ENCODE data around the gene JAZF1.

Gene JAZF1

GRCh38 chr7:27948861-27949260, 231.7 kb downstream of the JAZF1 start:
- Histone ChIP-seq H3K4me3 (ENCODE audit: low read length) (no peak overlapping the region), H3K36me3 (ENCODE audit: control insufficient read depth, insufficient read depth, low read length) (no peaks in the 10 kb centered on the region), H3K27ac (ENCODE audit: low read depth, low read length) (no peak overlapping the region), H3K4me1 (ENCODE audit: control insufficient read depth, insufficient read depth, low read length) (peaks cover 38% of the 10 kb centered on the region), H3K27me3 (ENCODE audit: control insufficient read depth, insufficient read depth, low read length) (no peaks in the 10 kb centered on the region), H3K9ac (ENCODE audit: low read length) (no peak overlapping the region)

DNA sequence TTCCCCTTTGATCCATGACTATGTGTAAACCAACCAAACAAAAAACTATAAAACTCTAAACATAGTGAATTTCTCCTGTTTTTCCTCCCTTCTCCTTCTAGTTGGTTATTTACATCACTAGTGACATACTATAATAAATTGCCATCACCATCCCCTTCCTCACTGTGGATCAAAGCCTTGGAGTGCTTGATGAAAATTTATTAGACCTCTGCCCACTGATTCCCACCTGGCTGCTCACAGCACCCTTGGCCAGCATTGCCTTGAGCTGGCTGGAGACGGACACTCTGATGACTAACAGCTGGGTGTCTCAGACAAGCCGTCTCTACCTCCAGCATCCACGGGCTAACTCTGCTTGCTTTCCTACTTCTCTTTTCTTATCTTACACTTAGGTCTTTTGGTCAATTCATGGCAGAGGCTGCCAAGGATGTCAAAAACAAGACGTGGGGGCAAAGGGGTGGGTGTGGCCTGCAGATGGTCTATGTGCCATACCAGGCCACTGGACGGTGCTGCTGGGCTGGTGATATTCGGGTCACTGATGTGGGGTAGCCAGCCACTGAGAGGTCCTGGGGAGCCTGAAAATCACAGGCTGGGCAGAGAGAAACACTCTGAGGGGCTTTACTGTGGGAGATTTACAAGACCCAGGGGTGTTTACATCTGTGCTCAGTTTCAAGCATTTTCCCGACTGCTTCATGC, 232.9 kb downstream of the JAZF1 start:
- Histone ChIP-seq H3K9ac (ENCODE audit: low read length) (no peak overlapping the region), H3K4me1 (ENCODE audit: control insufficient read depth, insufficient read depth, low read length) (peaks cover 38% of the 10 kb centered on the region)

GRCh38 chr7:27946351-27946750, 234.2 kb downstream of the JAZF1 start:
- Histone ChIP-seq H3K9ac (ENCODE audit: low read length) (no peak overlapping the region), H3K4me1 (ENCODE audit: control insufficient read depth, insufficient read depth, low read length) (peaks cover 38% of the 10 kb centered on the region), H3K36me3 (ENCODE audit: control insufficient read depth, insufficient read depth, low read length) (no peaks in the 10 kb centered on the region), H3K4me3 (ENCODE audit: low read length) (no peak overlapping the region), H3K27me3 (ENCODE audit: control insufficient read depth, insufficient read depth, low read length) (no peaks in the 10 kb centered on the region), H3K27ac (ENCODE audit: low read depth, low read length) (peak overlapping the region; percentile 3)

More for the DNA sequence above, 232.9 kb downstream of the JAZF1 start:
- H3K36me3 ChIP-seq (ENCODE audit: control insufficient read depth, insufficient read depth, low read length) = no peaks in the 10 kb centered on the region
- no peaks in the 10 kb centered on the region for H3K27me3 ChIP-seq (ENCODE audit: control insufficient read depth, insufficient read depth, low read length)
- no peak overlapping the region for H3K4me3 ChIP-seq (ENCODE audit: low read length)
- H3K27ac ChIP-seq (ENCODE audit: low read depth, low read length) = no peak overlapping the region

GRCh38 chr7:27945058-27945795, 235.4 kb downstream of the JAZF1 start:
- Histone ChIP-seq H3K4me1 (ENCODE audit: control insufficient read depth, insufficient read depth, low read length) (peaks cover 38% of the 10 kb centered on the region), H3K9ac (ENCODE audit: low read length) (no peak overlapping the region), H3K4me3 (ENCODE audit: low read length) (no peak overlapping the region), H3K36me3 (ENCODE audit: control insufficient read depth, insufficient read depth, low read length) (no peaks in the 10 kb centered on the region), H3K27me3 (ENCODE audit: control insufficient read depth, insufficient read depth, low read length) (no peaks in the 10 kb centered on the region), H3K27ac (ENCODE audit: low read depth, low read length) (peak overlapping the region; percentile 43)

DNA sequence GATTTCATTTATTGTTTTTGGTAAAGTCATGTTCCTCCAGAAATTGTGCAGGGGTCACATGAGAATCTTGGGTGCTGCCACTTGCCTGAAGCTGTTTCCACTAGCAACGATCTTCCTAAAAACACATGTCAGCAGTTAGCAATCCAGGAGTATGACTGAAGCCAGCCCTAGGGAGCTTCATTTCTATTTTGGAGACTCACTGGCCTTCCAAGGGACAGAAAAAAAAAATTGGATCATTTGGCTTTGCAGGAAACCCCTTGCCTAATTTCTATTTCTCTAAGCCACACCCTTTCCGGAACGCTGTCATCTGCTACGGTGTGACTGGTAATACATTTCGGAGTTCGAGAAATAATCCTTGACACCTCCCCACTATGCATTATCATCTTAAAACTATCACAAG, 236.0 kb downstream of the JAZF1 start:
- Histone ChIP-seq H3K4me1 (ENCODE audit: control insufficient read depth, insufficient read depth, low read length) (peaks cover 38% of the 10 kb centered on the region), H3K4me3 (ENCODE audit: low read length) (no peak overlapping the region), H3K27ac (ENCODE audit: low read depth, low read length) (peak overlapping the region; percentile 43), H3K36me3 (ENCODE audit: control insufficient read depth, insufficient read depth, low read length) (no peaks in the 10 kb centered on the region), H3K9ac (ENCODE audit: low read length) (no peak overlapping the region), H3K27me3 (ENCODE audit: control insufficient read depth, insufficient read depth, low read length) (no peaks in the 10 kb centered on the region)

DNA sequence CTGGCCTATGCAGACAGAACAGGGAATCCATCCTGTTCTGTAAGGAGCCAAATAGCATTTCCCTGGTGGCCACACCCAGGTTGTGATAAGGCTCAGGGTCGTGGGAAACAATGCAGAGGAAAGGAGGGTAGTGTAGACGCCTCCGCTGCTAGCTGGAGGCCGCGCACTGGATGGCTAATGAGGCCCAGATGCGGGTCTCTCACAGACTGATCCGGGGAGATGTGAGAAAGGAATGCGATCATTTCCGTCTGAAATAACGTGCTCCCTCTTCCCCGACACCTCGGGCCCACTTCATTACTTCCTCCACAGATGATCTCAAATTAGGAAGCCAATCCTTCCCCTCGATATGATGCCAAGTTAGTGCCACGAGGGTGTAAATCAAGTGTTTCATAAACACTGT, 237.4 kb downstream of the JAZF1 start:
- H3K36me3 ChIP-seq (ENCODE audit: control insufficient read depth, insufficient read depth, low read length) = no peaks in the 10 kb centered on the region
- no peaks in the 10 kb centered on the region for H3K27me3 ChIP-seq (ENCODE audit: control insufficient read depth, insufficient read depth, low read length)
- peaks cover 38% of the 10 kb centered on the region for H3K4me1 ChIP-seq (ENCODE audit: control insufficient read depth, insufficient read depth, low read length)
- H3K4me3 ChIP-seq (ENCODE audit: low read length) = no peak overlapping the region
- no peak overlapping the region for H3K9ac ChIP-seq (ENCODE audit: low read length)
- no peak overlapping the region for H3K27ac ChIP-seq (ENCODE audit: low read depth, low read length)

DNA sequence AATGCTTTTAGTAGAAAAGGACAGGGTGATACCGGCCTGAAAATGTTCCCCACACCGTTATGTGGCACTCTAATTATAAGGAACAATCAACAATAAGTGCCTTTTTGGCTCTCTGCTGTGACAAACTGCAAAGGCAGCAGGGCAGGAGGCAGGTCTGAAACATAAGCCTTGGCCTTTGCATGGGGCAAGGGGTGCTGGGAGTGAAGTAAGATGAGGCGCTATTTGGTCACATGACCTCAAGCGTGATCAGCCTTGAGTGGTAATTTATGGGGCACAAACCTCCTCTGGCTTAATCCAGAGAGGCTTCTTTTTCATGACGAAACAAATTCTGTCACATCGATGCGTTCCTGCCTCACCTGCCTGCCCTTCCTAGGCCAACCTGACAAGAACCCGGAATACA, 237.9 kb downstream of the JAZF1 start:
- no peaks in the 10 kb centered on the region for H3K27me3 ChIP-seq (ENCODE audit: control insufficient read depth, insufficient read depth, low read length)
- H3K4me3 ChIP-seq (ENCODE audit: low read length) = no peak overlapping the region
- H3K4me1 ChIP-seq (ENCODE audit: control insufficient read depth, insufficient read depth, low read length) = peaks cover 34% of the 10 kb centered on the region
- no peak overlapping the region for H3K9ac ChIP-seq (ENCODE audit: low read length)
- H3K36me3 ChIP-seq (ENCODE audit: control insufficient read depth, insufficient read depth, low read length) = no peaks in the 10 kb centered on the region
- H3K27ac ChIP-seq (ENCODE audit: low read depth, low read length) = no peak overlapping the region

GRCh38 chr7:27941522-27941921, 239.1 kb downstream of the JAZF1 start:
- no peak overlapping the region for H3K27ac ChIP-seq (ENCODE audit: low read depth, low read length)
- no peaks in the 10 kb centered on the region for H3K27me3 ChIP-seq (ENCODE audit: control insufficient read depth, insufficient read depth, low read length)
- no peak overlapping the region for H3K9ac ChIP-seq (ENCODE audit: low read length)
- no peaks in the 10 kb centered on the region for H3K36me3 ChIP-seq (ENCODE audit: control insufficient read depth, insufficient read depth, low read length)
- peaks cover 28% of the 10 kb centered on the region for H3K4me1 ChIP-seq (ENCODE audit: control insufficient read depth, insufficient read depth, low read length)
- no peak overlapping the region for H3K4me3 ChIP-seq (ENCODE audit: low read length)

DNA sequence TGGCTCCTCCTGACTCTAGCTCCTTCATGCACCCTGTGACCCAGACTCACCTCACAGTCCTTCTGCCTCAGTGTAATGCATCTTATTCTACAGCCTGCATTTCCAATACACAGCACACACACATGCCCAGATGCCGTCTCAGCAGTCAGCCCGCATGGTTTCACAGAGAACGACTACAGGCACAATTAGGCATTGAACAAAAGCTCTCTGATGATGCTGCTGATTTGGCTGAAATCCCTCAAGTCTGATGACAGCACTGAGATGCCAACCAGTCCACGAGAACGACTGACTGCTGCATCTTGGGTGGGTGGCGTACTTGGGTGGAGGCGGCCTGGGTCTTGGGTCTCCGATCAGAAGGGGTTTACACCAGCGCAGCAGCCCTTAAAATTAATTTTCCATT, 240.3 kb downstream of the JAZF1 start:
- Histone ChIP-seq H3K36me3 (ENCODE audit: control insufficient read depth, insufficient read depth, low read length) (no peaks in the 10 kb centered on the region), H3K27ac (ENCODE audit: low read depth, low read length) (no peak overlapping the region), H3K9ac (ENCODE audit: low read length) (no peak overlapping the region), H3K27me3 (ENCODE audit: control insufficient read depth, insufficient read depth, low read length) (no peaks in the 10 kb centered on the region), H3K4me1 (ENCODE audit: control insufficient read depth, insufficient read depth, low read length) (peaks cover 19% of the 10 kb centered on the region), H3K4me3 (ENCODE audit: low read length) (no peak overlapping the region)

DNA sequence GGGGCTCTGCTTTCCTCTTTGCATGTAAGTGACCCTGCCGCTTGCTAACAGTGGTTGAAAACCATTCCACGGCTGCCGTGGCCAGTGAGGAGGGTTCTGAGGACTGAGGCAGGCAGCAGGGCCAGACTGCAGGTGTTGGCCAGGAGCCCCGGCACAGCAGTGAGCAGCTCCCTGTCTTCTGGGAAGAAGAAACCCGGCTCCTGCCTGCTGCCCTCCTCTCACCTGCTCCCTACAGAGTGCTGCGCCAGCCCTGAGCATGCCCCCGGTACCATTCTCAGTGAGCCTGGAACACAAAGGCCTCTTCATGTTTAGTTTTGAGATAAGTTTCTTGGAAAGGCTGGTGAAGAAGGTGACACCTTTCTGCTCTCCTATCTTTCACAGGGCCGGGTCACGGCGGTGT, 240.7 kb downstream of the JAZF1 start:
- Histone ChIP-seq H3K9ac (ENCODE audit: low read length) (no peak overlapping the region), H3K4me1 (ENCODE audit: control insufficient read depth, insufficient read depth, low read length) (peaks cover 16% of the 10 kb centered on the region), H3K36me3 (ENCODE audit: control insufficient read depth, insufficient read depth, low read length) (no peaks in the 10 kb centered on the region), H3K27ac (ENCODE audit: low read depth, low read length) (no peak overlapping the region), H3K27me3 (ENCODE audit: control insufficient read depth, insufficient read depth, low read length) (no peaks in the 10 kb centered on the region), H3K4me3 (ENCODE audit: low read length) (no peak overlapping the region)

DNA sequence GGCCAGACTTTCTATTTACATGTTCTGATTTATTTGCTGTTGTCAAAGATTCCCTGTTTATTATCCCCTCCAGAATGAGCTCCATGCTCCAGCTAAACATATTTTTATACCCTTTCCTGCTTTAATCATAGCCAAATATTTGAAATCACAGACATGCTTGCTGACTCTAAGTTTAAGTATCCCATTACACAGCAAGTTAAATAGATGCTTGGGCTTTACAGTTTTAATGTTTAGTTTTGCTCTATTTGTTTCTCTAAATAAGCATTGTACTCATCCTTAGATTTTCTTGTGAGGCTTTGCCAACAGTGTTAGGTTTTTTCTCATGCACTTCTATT, 243.9 kb downstream of the JAZF1 start:
- peaks cover 9% of the 10 kb centered on the region for H3K4me1 ChIP-seq (ENCODE audit: control insufficient read depth, insufficient read depth, low read length)
- no peaks in the 10 kb centered on the region for H3K27me3 ChIP-seq (ENCODE audit: control insufficient read depth, insufficient read depth, low read length)
- H3K36me3 ChIP-seq (ENCODE audit: control insufficient read depth, insufficient read depth, low read length) = no peaks in the 10 kb centered on the region
- no peak overlapping the region for H3K4me3 ChIP-seq (ENCODE audit: low read length)
- no peak overlapping the region for H3K9ac ChIP-seq (ENCODE audit: low read length)
- peak overlapping the region; percentile 6 for H3K27ac ChIP-seq (ENCODE audit: low read depth, low read length)

DNA sequence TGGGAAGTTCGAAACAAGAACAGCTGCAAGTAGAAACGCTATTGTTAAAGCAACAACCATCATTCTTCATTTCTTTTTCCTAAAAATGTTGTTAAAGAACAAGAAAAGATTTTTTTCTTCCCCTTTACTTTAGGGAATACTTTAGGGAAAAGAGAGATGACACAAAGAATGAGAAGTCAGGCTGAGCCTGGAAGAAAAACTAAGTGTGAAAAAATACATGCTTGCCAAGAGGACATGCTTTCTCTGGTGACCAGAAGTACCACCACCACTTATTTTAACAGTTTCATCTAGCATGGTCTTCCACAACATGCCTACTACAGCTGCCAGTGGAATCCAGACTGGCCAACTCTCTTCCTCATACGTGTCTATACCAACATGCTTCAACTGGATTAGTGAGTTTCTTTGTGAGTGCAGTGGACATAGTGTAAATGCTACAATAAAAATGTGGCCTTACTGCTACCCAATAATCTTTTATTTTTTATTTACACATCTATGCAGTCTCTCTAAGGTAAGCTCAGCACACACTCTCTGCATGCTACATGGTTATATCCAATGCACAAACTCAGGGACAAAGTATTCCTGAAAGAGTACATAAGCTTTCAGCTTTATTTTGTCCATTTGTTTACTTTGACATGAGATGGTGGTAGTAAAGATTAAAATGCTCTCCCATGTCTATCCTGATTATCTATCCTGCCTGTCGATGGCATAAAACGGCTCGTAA, 244.4 kb downstream of the JAZF1 start:
- Histone ChIP-seq H3K27me3 (ENCODE audit: control insufficient read depth, insufficient read depth, low read length) (no peaks in the 10 kb centered on the region), H3K36me3 (ENCODE audit: control insufficient read depth, insufficient read depth, low read length) (no peaks in the 10 kb centered on the region), H3K4me1 (ENCODE audit: control insufficient read depth, insufficient read depth, low read length) (peaks cover 9% of the 10 kb centered on the region), H3K9ac (ENCODE audit: low read length) (no peak overlapping the region), H3K27ac (ENCODE audit: low read depth, low read length) (peak overlapping the region; percentile 6), H3K4me3 (ENCODE audit: low read length) (no peak overlapping the region)

Data from rectal smooth muscle tissue (tissue), 1 donor.